Mesothelial cell of epicardium (in vitro differentiated cells): Measurements from ENCODE around the gene SCAI. TPM values are rescaled to one million over a fixed set of nuclear protein-coding genes. Genes with fewer than 3 reads are reported as not detected.
"Not testable (repeated sequence)": the region's sequence is repeated elsewhere in the genome, so short reads cannot be mapped to it uniquely, and the experiment has no call there.

ENCODE experiments used
- DNase-seq, 2 experiments: peaks; one replicate each; pipeline ENCODE4 v3.0.0; 2021; ENCODE audit warnings: low spot score in 2 of 2; ENCODE audit not compliant: unreplicated experiment in 2 of 2
- H3K27ac Mint-ChIP-seq: 2 replicates; pipeline ENCODE4 v1.8.0; 2021; ENCODE audit warnings: mixed read lengths
- H3K27me3 Mint-ChIP-seq: 2 replicates; pipeline ENCODE4 v1.8.0; 2021; ENCODE audit warnings: low read depth, mixed read lengths
- H3K36me3 Mint-ChIP-seq: 2 replicates; pipeline ENCODE4 v1.8.0; 2021; ENCODE audit warnings: mixed read lengths
- H3K4me1 Mint-ChIP-seq: 2 replicates; pipeline ENCODE4 v1.8.0; 2021; ENCODE audit warnings: mixed read lengths
- H3K4me3 Mint-ChIP-seq: 2 replicates; pipeline ENCODE4 v1.8.0; 2021; ENCODE audit warnings: mild to moderate bottlenecking, moderate library complexity, mixed read lengths
- H3K9me3 Mint-ChIP-seq: 2 replicates; pipeline ENCODE4 v1.8.0; 2021; ENCODE audit warnings: mixed read lengths
- total RNA-seq: library from RNA; stranded (reverse); gene quantifications from 3 replicates; pipeline ENCODE4 v1.2.1, GENCODE V29; 2021
- TF ChIP-seq, protein P1 (sequence below): fragments of 200-600 bp; sonication (generic); IDR thresholded peaks from one replicate; pipeline ENCODE4 v1.5.0; 2021; ENCODE audit warnings: antibody characterized with exemption; ENCODE audit not compliant: unreplicated experiment

SCAI gene
- total RNA-seq, 1 donor from 2014 or later = 22.7 TPM

DNA sequence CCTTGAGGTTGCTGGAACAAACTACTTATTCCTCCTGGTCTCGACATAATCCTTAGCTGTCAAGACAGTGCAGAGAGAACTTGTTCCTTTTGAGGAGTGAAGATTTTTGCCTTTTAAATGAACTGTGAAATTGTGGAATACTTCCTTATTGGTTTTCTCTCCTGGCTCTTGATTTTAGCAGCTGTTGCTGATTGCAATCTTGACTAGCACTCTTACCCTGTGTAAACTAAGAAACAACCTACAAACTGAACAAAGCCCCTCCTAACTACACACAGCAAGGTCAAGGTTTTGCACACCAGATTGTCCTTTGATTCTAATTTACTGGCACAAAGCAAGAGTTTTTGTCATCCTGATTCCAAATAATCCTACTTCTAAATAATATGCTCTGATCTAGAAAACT, 118.4 kb downstream of the SCAI start:
- DNase-seq = no peak
- H3K4me1 Mint-ChIP-seq = peaks cover 2% of the 10 kb centered on the region
- TF ChIP-seq, protein P1, sequence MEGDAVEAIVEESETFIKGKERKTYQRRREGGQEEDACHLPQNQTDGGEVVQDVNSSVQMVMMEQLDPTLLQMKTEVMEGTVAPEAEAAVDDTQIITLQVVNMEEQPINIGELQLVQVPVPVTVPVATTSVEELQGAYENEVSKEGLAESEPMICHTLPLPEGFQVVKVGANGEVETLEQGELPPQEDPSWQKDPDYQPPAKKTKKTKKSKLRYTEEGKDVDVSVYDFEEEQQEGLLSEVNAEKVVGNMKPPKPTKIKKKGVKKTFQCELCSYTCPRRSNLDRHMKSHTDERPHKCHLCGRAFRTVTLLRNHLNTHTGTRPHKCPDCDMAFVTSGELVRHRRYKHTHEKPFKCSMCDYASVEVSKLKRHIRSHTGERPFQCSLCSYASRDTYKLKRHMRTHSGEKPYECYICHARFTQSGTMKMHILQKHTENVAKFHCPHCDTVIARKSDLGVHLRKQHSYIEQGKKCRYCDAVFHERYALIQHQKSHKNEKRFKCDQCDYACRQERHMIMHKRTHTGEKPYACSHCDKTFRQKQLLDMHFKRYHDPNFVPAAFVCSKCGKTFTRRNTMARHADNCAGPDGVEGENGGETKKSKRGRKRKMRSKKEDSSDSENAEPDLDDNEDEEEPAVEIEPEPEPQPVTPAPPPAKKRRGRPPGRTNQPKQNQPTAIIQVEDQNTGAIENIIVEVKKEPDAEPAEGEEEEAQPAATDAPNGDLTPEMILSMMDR = no peak
- peaks cover 41% of the 10 kb centered on the region for H3K36me3 Mint-ChIP-seq
- peaks cover 15% of the 10 kb centered on the region for H3K9me3 Mint-ChIP-seq
- H3K27me3 Mint-ChIP-seq = no peaks in the 10 kb centered on the region
- no peak overlapping the region for H3K27ac Mint-ChIP-seq
- no peak overlapping the region for H3K4me3 Mint-ChIP-seq

DNA sequence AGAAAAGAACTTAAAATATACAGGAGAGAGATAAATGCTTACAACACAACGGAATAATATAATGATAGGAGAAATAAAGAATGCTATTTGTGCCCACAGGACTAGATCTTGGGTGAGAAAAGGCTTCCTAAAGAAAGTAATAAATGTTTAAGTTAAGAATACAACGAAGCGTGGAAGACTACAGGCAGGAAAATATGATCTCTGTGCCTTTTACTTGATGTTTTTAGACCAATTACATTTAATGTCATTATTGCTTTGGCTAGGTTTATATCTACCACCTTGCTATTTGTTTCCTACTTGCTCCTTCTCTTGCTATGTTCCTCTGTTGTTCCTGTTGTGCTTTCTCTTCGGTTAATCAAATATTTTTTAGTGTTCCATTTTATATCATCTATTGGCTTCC, 122.3 kb downstream of the SCAI start:
- peaks cover 49% of the 10 kb centered on the region for H3K36me3 Mint-ChIP-seq
- H3K27ac Mint-ChIP-seq = no peak overlapping the region
- TF ChIP-seq, protein P1 = no peak
- H3K4me1 Mint-ChIP-seq = peaks cover 2% of the 10 kb centered on the region
- H3K27me3 Mint-ChIP-seq = no peaks in the 10 kb centered on the region
- no peak for DNase-seq
- H3K4me3 Mint-ChIP-seq = no peak overlapping the region
- peaks cover 15% of the 10 kb centered on the region for H3K9me3 Mint-ChIP-seq

DNA sequence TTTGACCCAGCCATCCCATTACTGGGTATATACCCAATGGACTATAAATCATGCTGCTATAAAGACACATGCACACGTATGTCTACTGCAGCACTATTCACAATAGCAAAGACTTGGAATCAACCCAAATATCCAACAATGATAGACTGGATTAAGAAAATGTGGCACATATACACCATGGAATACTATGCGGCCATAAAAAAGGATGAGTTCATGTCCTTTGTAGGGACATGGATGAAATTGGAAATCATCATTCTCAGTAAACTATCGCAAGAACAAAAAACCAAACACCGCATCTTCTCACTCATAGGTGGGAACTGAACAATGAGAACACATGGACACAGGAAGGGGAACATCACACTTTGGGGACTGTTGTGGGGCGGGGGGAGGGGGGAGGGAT, 127.7 kb downstream of the SCAI start:
- not testable (repeated sequence) for DNase-seq, H3K27ac Mint-ChIP-seq, H3K4me3 Mint-ChIP-seq, H3K9me3 Mint-ChIP-seq, H3K4me1 Mint-ChIP-seq, H3K27me3 Mint-ChIP-seq
- H3K36me3 Mint-ChIP-seq = peaks cover 33% of the 10 kb centered on the region

DNA sequence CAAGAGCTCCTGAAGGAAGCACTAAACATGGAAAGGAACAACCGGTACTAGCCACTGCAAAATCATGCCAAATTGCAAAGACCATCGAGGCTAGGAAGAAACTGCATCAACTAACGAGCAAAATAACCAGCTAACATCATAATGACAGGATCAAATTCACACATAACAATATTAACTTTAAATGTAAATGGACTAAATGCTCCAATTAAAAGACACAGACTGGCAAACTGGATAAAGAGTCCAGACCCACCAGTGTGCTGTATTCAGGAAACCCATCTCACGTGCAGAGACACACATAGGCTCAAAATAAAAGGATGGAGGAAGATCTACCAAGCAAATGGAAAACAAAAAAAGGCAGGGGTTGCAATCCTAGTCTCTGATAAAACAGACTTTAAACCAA, 131.3 kb downstream of the SCAI start:
- peaks cover 13% of the 10 kb centered on the region for H3K9me3 Mint-ChIP-seq
- H3K27ac Mint-ChIP-seq, DNase-seq, H3K4me1 Mint-ChIP-seq, H3K27me3 Mint-ChIP-seq, H3K4me3 Mint-ChIP-seq: not testable (repeated sequence)
- H3K36me3 Mint-ChIP-seq = peaks cover 45% of the 10 kb centered on the region

DNA sequence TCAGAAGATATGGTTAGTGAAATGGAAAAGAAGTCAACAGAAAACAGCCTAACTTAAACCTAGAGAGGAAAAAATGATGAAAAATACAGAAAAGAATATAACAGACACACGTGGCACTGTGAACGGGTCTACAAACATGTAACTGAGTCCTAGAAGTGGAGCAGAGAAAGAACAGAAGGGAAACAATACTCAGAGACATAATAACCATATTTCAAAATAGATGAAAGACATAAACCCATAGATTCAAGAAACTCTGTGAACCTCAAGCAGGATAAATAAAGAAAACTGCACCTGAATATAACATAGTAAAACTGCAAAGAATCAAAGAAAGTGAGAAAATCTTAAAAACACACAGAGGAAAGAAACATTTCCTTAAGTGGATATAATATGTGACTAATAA, 134.7 kb downstream of the SCAI start:
- no peaks in the 10 kb centered on the region for H3K27me3 Mint-ChIP-seq
- TF ChIP-seq, protein P1 = no peak
- H3K4me3 Mint-ChIP-seq = no peak overlapping the region
- H3K36me3 Mint-ChIP-seq = peaks cover 44% of the 10 kb centered on the region
- H3K4me1 Mint-ChIP-seq = no peaks in the 10 kb centered on the region
- no peak overlapping the region for H3K27ac Mint-ChIP-seq
- H3K9me3 Mint-ChIP-seq = peaks cover 13% of the 10 kb centered on the region
- DNase-seq = no peak

DNA sequence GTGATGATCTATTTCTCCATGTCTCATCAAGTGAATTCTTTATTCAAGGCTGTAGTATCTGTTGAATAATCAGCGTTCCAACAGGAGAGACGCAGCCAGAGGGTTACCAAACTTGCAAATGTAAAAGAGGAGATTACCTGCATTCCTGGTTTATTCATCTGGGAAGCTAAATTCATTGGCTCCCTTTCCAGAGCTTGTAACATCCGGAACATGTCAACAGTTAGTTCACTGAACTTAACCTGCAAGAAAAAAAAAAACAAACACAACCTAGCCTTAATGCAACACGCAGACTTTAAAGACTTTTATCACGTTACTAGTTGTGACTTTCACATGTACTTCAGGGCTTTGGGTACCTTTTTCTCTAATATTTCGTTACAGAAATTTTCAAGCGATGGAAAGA, 140.0 kb downstream of the SCAI start:
- Mint-ChIP-seq H3K4me3 (no peak overlapping the region), H3K27ac (no peak overlapping the region), H3K27me3 (no peaks in the 10 kb centered on the region), H3K36me3 (peaks cover 18% of the 10 kb centered on the region), H3K4me1 (no peaks in the 10 kb centered on the region), H3K9me3 (peaks cover 1% of the 10 kb centered on the region)
- no peak for DNase-seq
- TF ChIP-seq, protein P1 = no peak

DNA sequence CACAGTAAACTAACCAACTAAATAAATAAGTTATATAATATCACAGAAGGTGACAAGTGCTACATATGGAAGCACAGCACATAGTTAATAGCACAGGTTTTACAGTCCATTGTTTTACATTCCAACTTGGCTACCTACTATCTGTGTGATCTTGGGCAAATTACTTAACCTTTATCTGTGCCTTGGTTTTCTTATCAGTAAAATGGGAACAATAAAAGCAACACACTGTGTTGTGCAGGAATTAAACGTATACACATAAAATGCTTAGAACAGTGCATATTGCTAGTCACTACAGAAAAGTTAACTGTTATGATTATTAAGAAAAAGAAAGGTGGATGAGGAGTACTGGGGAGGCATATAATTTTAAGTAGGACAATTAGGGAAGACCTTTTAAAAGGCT, 159.6 kb downstream of the SCAI start:
- no peak for DNase-seq
- Mint-ChIP-seq H3K27me3 (no peaks in the 10 kb centered on the region), H3K9me3 (no peaks in the 10 kb centered on the region), H3K4me3 (no peak overlapping the region), H3K4me1 (no peaks in the 10 kb centered on the region), H3K27ac (no peak overlapping the region), H3K36me3 (peaks cover 38% of the 10 kb centered on the region)
- TF ChIP-seq, protein P1 = no peak
